Myocyte (in vitro differentiated cells): ENCODE measurements around the gene USP38. TPM values are rescaled to one million over a fixed set of nuclear protein-coding genes. Genes with fewer than 3 reads are reported as not detected.
"Not testable (repeated sequence)": the region's sequence is repeated elsewhere in the genome, so short reads cannot be mapped to it uniquely, and the experiment has no call there.

ENCODE experiments used
- DNase-seq: peaks from one replicate; pipeline ENCODE4 v3.0.0-alpha.2; 2012; ENCODE audit warnings: low read depth
- total RNA-seq: library from RNA; depleted of rRNA; stranded (reverse); fragments of >200 nt; gene quantifications from 2 replicates; pipeline ENCODE4 v1.2.3, GENCODE V29; 2014

The USP38 gene
- total RNA-seq, 1 donor from 2014 or later = 29.8 TPM

GRCh38 chr4:143262838-143263237, 78.1 kb downstream of the USP38 start:
- DNase-seq = no peak

GRCh38 chr4:143267690-143268089, 83.0 kb downstream of the USP38 start:
- not testable (repeated sequence) for DNase-seq

DNA sequence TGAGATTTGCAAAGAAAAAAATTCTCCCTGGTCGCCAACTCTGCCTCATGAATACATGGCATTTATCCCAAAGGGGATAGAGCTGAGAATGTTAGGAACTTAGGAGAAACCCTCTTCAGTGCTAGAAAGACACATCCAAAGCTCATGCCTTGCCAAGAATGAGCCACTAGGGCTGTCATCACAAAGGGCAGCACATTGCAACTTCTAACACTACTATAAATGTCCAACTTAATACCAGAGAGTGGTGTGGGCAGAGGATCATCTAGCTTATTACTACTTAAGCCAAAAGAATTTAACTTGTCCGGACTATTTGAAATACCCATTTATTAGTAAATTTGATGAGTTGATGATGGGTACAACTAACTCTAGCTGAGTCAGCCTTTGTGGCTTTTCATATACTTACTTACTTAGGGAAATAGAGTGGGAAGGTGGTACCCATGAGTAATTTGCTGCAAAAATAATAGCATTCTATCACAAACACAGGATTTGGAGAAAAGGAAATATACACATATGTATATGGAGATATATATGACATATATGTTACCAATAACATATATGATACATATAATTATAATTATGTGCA, 85.6 kb downstream of the USP38 start:
- DNase-seq = peak; percentile 39

Other genes with a start within 250 kb of the USP38 start
- gene GAB1, start 152.0 kb downstream of the USP38 start, total RNA-seq = 7.9 and 10.3 TPM in 2 replicates